Sigmoid colon (tissue), 4 donors: ENCODE data around the gene TNPO3.

Experiments used
- POLR2A ChIP-seq, 2 donors: fragments of 450-650 bp; IDR thresholded peaks; one replicate each; pipeline ENCODE4 v1.6.1; 2016; ENCODE audit warnings: antibody characterized with exemption in 2 of 2, mild to moderate bottlenecking in 2 of 2, moderate library complexity in 2 of 2
- POLR2AphosphoS5 ChIP-seq, 4 donors: sonication (generic); formaldehyde crosslinking; IDR thresholded peaks; one replicate each; pipeline ENCODE4 v1.6.1; 2017; ENCODE audit warnings: antibody characterized with exemption in 4 of 4
- TF ChIP-seq, protein P1 (sequence below), 4 experiments: fragments of 450-650 bp in 3 of 4; fragments of 200-600 bp in 1 of 4; IDR thresholded peaks; one replicate each; pipeline ENCODE4 v1.5.1; 2016 to 2019; ENCODE audit warnings: antibody characterized with exemption in 4 of 4, mild to moderate bottlenecking in 3 of 4, moderate library complexity in 2 of 4

DNA sequence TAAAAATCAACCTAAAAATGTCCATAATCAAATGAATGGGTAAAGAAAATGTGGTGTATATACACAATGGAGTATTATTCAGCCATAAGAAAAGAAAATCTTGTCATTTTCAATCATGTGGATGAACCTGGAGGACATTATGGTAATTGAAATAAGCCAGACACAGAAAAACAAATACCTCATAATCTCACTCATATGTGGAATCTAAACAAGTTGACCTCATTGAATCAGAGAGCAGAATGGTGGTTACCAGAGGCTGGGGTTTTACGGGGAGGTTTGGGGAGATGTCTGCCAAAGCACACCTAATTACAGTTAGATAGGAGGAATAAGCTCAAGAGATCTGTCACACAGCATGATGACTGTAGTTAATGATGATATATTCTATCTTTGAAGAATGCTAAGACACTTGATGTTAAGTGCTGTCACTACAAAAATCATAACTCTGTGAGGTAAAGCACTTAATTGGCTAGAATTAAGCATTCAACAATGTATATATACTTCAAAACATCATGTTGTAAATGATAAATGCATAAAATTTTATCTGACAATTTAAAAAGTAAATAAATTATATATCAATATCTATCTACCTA lies 39.1 kb upstream of the TNPO3 start:
- TF ChIP-seq POLR2A (IDR thresholded peaks at IDR 0.05) (no peak), POLR2AphosphoS5 (IDR thresholded peaks at IDR 0.05) (no peak)
- TF ChIP-seq, protein P1, sequence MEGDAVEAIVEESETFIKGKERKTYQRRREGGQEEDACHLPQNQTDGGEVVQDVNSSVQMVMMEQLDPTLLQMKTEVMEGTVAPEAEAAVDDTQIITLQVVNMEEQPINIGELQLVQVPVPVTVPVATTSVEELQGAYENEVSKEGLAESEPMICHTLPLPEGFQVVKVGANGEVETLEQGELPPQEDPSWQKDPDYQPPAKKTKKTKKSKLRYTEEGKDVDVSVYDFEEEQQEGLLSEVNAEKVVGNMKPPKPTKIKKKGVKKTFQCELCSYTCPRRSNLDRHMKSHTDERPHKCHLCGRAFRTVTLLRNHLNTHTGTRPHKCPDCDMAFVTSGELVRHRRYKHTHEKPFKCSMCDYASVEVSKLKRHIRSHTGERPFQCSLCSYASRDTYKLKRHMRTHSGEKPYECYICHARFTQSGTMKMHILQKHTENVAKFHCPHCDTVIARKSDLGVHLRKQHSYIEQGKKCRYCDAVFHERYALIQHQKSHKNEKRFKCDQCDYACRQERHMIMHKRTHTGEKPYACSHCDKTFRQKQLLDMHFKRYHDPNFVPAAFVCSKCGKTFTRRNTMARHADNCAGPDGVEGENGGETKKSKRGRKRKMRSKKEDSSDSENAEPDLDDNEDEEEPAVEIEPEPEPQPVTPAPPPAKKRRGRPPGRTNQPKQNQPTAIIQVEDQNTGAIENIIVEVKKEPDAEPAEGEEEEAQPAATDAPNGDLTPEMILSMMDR (IDR thresholded peaks at IDR 0.05): no peak
